Fibroblast of skin of left biceps (primary cell): ENCODE measurements around the gene MEIS2.

ENCODE experiments used
- DNase-seq, 2 experiments: peaks; one replicate each; pipeline ENCODE4 v3.0.0-alpha.2; 2013; ENCODE audit warnings: low read depth in 2 of 2

The MEIS2 gene

GRCh38 chr15:37098468-37099318, 1.7 kb downstream of the MEIS2 start:
- DNase-seq: no peak

GRCh38 chr15:37097144-37097919, 3.0 kb downstream of the MEIS2 start:
- no peak for DNase-seq

GRCh38 chr15:37096558-37097143, 3.7 kb downstream of the MEIS2 start:
- no peak for DNase-seq

- no peak for DNase-seq
Observed at GRCh38 chr15:37095770-37096557, 4.4 kb downstream of the MEIS2 start.

GRCh38 chr15:37094915-37095711, 5.2 kb downstream of the MEIS2 start:
- no peak for DNase-seq

- DNase-seq: no peak
Observed at GRCh38 chr15:37094333-37094914, 5.9 kb downstream of the MEIS2 start.

GRCh38 chr15:37093480-37094332, 6.6 kb downstream of the MEIS2 start:
- DNase-seq: peak; percentile 54 to 56

- no peak for DNase-seq
Observed at GRCh38 chr15:37090543-37091175, 9.7 kb downstream of the MEIS2 start.

GRCh38 chr15:37088436-37088835, 11.9 kb downstream of the MEIS2 start:
- DNase-seq: no peak

- no peak for DNase-seq
Observed at GRCh38 chr15:37087131-37087588, 13.2 kb downstream of the MEIS2 start.

- DNase-seq: no peak
Observed at GRCh38 chr15:37086521-37086920, 13.8 kb downstream of the MEIS2 start.

GRCh38 chr15:37086120-37086519, 14.2 kb downstream of the MEIS2 start:
- DNase-seq: no peak

GRCh38 chr15:37084602-37085001, 15.7 kb downstream of the MEIS2 start:
- DNase-seq: no peak

GRCh38 chr15:37083610-37084009, 16.7 kb downstream of the MEIS2 start:
- no peak for DNase-seq

- DNase-seq: no peak
Observed at GRCh38 chr15:37081983-37082382, 18.4 kb downstream of the MEIS2 start.

GRCh38 chr15:37080261-37080921, 20.0 kb downstream of the MEIS2 start:
- no peak for DNase-seq

- peak; percentile 74 to 76 for DNase-seq
Observed at GRCh38 chr15:37079726-37080125, 20.6 kb downstream of the MEIS2 start.

GRCh38 chr15:37078566-37078965, 21.8 kb downstream of the MEIS2 start:
- DNase-seq: no peak
